Lower lobe of right lung (tissue), 2 donors: ENCODE data around the gene CFH. TPM values are rescaled to one million over a fixed set of nuclear protein-coding genes. Genes with fewer than 3 reads are reported as not detected.
A peak's percentile ranks its signal among the peaks of the same experiment; 100 is the strongest.
"Not testable (repeated sequence)": the region's sequence is repeated elsewhere in the genome, so short reads cannot be mapped to it uniquely, and the experiment has no call there.

Experiments
- ATAC-seq, 2 donors: fragments of 200-7000 bp; cut with Tn5 transposase; one replicate each; pipeline ENCODE4 v1.9.1; 2020 to 2022; ENCODE audit warnings: mild to moderate bottlenecking in 2 of 2, moderate library complexity in 2 of 2
- DNase-seq: peaks from one replicate; pipeline ENCODE4 v3.0.0-alpha.2; 2020
- H3K27ac ChIP-seq: fragments of 200-600 bp; one replicate; pipeline ENCODE4 v1.8.0; 2022
- H3K27me3 ChIP-seq: fragments of 200-600 bp; one replicate; pipeline ENCODE4 v1.8.0; 2022; ENCODE audit warnings: low read depth
- H3K36me3 ChIP-seq: fragments of 200-600 bp; one replicate; pipeline ENCODE4 v1.8.0; 2022; ENCODE audit warnings: mild to moderate bottlenecking
- H3K4me1 ChIP-seq: fragments of 200-600 bp; one replicate; pipeline ENCODE4 v1.8.0; 2022
- H3K4me3 ChIP-seq: fragments of 200-600 bp; one replicate; pipeline ENCODE4 v1.8.0; 2022; ENCODE audit warnings: mild to moderate bottlenecking
- H3K9me3 ChIP-seq: fragments of 200-600 bp; one replicate; pipeline ENCODE4 v1.8.0; 2022
- intact Hi-C: fragments of 100-400 bp; cut with DNase I; formaldehyde crosslinking; loops from one replicate; pipeline ENCODE4 v1.11.0; 2022
- total RNA-seq: library from RNA; stranded (reverse); fragmentation: NEBNext Ultra II Directional; extraction: Animal tissue kit (Norgen Biotek cat#: 25700); gene quantifications from one replicate; pipeline ENCODE4 v1.2.1, GENCODE V29; 2021
- TF ChIP-seq, protein P1 (sequence below): fragments of 200-600 bp; IDR thresholded peaks from one replicate; pipeline ENCODE4 v1.8.0; 2022; ENCODE audit warnings: antibody characterized with exemption, mild to moderate bottlenecking
- donor health status: DM: no; HTN: yes; CAD: no; lungs with severe emphysema.

The CFH gene
- total RNA-seq, 1 donor from 2014 or later = 69.6 TPM

DNA sequence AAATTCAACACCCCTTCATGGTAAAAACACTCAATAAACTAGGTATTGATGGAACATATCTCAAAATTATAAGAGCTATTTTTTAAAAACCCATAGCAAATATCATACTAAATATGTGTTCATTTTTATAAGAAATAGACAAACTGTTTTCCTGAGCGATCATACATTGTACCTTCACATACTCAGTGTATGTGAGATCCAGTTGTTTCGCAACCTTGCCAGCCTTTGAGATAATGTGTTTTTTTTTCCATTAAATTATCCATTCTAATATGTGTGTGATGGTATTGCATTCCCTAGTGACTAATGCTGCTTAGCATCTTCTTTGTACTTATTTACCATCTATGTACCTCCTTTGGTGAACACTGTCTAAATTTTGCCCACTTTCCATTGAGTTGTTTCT lies 47.1 kb downstream of the CFH start:
- no peaks in the 10 kb centered on the region for H3K27me3 ChIP-seq
- H3K4me3 ChIP-seq = no peak overlapping the region
- no peaks in the 10 kb centered on the region for H3K9me3 ChIP-seq
- no peaks in the 10 kb centered on the region for H3K4me1 ChIP-seq
- ATAC-seq (no peak), DNase-seq (no peak)
- H3K36me3 ChIP-seq = no peaks in the 10 kb centered on the region
- intact Hi-C loops = no loop called here
- TF ChIP-seq, protein P1, sequence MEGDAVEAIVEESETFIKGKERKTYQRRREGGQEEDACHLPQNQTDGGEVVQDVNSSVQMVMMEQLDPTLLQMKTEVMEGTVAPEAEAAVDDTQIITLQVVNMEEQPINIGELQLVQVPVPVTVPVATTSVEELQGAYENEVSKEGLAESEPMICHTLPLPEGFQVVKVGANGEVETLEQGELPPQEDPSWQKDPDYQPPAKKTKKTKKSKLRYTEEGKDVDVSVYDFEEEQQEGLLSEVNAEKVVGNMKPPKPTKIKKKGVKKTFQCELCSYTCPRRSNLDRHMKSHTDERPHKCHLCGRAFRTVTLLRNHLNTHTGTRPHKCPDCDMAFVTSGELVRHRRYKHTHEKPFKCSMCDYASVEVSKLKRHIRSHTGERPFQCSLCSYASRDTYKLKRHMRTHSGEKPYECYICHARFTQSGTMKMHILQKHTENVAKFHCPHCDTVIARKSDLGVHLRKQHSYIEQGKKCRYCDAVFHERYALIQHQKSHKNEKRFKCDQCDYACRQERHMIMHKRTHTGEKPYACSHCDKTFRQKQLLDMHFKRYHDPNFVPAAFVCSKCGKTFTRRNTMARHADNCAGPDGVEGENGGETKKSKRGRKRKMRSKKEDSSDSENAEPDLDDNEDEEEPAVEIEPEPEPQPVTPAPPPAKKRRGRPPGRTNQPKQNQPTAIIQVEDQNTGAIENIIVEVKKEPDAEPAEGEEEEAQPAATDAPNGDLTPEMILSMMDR = no peak
- H3K27ac ChIP-seq = no peak overlapping the region

DNA sequence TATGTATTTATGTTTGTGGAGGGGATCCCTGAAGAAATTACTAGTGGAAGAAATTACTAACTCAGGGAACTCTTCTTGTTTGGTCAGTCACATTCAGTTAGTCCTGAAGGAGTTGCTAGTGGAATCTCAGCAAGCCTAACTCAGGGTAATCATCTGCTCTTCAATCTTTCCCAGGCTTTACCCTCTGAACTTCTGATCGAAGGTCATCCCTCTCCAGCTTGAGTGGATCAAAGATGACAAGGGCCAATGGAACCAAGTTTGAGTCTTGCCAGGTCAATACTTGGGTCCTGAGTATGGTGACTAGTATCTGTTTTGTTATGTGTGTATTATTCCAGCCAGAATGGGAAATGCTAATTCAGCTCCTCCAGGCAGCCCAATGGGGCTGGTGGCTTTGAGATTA lies 49.3 kb downstream of the CFH start:
- ATAC-seq = no peak
- Histone ChIP-seq H3K4me1 (no peaks in the 10 kb centered on the region), H3K27me3 (no peaks in the 10 kb centered on the region), H3K9me3 (no peaks in the 10 kb centered on the region), H3K27ac (no peak overlapping the region), H3K36me3 (no peaks in the 10 kb centered on the region), H3K4me3 (no peak overlapping the region)
- intact Hi-C loops = no loop called here
- TF ChIP-seq, protein P1 = no peak
- no peak for DNase-seq

DNA sequence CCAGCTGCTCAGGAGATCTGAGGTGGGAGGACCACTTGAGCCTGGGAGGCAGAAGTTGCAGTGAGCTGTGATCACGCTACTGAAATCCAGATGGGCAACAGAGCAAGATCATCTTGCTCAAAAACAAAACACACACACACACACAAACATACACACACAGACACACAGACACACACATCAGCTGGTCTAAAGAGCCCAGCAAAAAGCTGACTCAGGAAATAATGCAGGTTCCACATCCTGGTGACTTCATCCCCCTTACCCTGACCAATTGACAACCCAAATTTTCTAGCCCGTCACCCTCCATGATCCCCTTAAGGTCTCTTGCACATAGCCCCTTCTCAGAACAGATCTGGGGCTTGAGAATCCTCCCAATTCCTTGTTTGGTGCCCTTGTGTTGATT lies 58.0 kb downstream of the CFH start:
- H3K36me3 ChIP-seq, H3K27ac ChIP-seq, DNase-seq, H3K27me3 ChIP-seq, ATAC-seq, H3K4me1 ChIP-seq, intact Hi-C loops, H3K9me3 ChIP-seq, H3K4me3 ChIP-seq: not testable (repeated sequence)

DNA sequence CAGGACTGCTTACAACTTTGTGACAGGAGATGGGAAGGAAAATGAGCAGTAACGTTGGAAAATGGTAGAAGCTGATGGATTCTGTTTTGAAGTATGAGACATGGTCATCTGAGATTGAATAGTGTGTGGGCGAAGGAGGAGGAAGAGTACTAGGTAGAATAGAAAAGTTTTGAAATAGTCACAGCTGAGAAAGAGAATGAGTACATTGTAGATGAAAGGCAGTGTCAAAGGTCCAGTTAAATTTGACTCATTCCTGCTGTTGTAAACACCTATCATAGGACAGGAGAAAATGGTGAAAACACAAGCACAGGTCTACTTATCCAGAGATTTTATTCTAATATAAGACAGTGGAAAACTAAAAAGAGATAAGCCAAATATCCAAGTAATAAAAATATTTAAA lies 66.0 kb downstream of the CFH start:
- intact Hi-C loops = no loop called here
- ATAC-seq = no peak
- no peaks in the 10 kb centered on the region for H3K36me3 ChIP-seq
- no peak for DNase-seq
- TF ChIP-seq, protein P1 = no peak
- no peak overlapping the region for H3K4me3 ChIP-seq
- no peak overlapping the region for H3K27ac ChIP-seq
- no peaks in the 10 kb centered on the region for H3K4me1 ChIP-seq
- no peaks in the 10 kb centered on the region for H3K27me3 ChIP-seq
- H3K9me3 ChIP-seq = no peaks in the 10 kb centered on the region

DNA sequence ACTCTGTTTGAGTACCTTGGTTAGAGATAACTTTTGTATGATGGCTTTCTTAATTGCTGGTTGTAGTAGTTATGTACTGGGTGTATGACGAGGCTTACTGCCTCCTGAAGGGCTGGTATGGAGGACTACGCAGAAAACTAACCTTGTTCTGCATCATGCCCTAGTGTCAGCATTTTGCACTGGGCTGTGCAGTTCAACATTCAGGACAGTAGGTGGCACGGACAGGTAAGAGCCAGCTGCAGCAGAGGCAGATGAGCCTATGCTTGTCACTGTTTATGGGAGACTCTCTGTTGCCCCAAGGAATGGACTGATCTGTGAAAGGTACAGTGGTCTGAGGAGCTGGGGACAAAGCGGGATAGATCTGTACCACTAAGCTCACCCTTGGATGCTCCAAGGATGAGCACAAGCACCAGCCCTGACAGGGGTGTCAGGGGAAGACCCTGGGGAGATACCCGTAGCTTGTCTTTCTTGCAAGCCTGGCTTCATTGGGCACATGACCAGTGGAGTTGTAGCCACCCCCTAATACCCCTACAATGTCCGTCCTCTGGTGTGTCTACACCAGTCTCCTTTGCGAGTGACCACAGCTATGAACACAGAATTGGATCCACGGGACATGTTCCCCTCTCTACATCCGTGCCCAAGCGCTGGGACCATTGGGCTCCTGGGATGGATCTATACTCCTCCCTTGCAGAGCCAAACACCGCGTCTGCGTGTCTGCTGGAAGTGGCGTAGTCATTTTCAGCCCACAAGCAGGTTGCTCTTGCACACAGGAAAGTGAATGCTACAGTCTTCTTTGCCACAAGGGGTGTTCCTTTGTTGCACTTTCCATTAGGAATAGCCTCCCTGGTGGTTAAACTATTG lies 71.7 kb downstream of the CFH start:
- Histone ChIP-seq H3K36me3 (no peaks in the 10 kb centered on the region), H3K27me3 (no peaks in the 10 kb centered on the region), H3K27ac (no peak overlapping the region), H3K4me1 (no peaks in the 10 kb centered on the region), H3K9me3 (no peaks in the 10 kb centered on the region), H3K4me3 (no peak overlapping the region)
- intact Hi-C loops = no loop called here
- no peak for DNase-seq
- peak; percentile 59 to 64 for ATAC-seq
- TF ChIP-seq, protein P1 = peak; percentile 42

DNA sequence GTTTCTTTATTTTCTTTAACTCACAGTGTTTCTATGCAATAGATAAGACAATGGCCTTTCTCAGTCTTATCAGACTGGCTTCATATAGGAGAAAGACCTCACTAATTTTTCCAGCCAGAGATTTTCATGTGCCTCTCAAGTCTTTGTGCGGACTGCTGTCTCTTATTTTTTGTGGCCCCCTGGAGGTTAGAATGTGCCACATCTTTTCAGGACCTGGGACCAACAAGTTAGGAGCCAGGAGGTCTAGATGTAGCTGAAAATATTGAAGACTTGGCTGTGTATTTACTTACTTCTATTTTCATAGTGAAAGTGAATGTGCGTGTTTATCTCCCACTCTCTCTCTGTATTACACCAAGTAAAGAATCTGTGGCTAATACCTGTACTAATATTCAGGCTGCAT lies 80.7 kb downstream of the CFH start:
- H3K27me3 ChIP-seq = no peaks in the 10 kb centered on the region
- ATAC-seq (no peak), DNase-seq (no peak)
- intact Hi-C loops = no loop called here
- H3K27ac ChIP-seq = no peak overlapping the region
- TF ChIP-seq, protein P1 = no peak
- H3K4me3 ChIP-seq = no peak overlapping the region
- H3K36me3 ChIP-seq = no peaks in the 10 kb centered on the region
- no peaks in the 10 kb centered on the region for H3K9me3 ChIP-seq
- H3K4me1 ChIP-seq = no peaks in the 10 kb centered on the region
